NCI-H1436 (cell line): Measurements from ENCODE around the gene PMM1.
"Not testable (repeated sequence)": the region's sequence is repeated elsewhere in the genome, so short reads cannot be mapped to it uniquely, and the experiment has no call there.

ENCODE experiments used
- DNase-seq: peaks from one replicate; lab custom pipeline; 2025; lab: John Stamatoyannopoulos, UW

The PMM1 gene

DNA sequence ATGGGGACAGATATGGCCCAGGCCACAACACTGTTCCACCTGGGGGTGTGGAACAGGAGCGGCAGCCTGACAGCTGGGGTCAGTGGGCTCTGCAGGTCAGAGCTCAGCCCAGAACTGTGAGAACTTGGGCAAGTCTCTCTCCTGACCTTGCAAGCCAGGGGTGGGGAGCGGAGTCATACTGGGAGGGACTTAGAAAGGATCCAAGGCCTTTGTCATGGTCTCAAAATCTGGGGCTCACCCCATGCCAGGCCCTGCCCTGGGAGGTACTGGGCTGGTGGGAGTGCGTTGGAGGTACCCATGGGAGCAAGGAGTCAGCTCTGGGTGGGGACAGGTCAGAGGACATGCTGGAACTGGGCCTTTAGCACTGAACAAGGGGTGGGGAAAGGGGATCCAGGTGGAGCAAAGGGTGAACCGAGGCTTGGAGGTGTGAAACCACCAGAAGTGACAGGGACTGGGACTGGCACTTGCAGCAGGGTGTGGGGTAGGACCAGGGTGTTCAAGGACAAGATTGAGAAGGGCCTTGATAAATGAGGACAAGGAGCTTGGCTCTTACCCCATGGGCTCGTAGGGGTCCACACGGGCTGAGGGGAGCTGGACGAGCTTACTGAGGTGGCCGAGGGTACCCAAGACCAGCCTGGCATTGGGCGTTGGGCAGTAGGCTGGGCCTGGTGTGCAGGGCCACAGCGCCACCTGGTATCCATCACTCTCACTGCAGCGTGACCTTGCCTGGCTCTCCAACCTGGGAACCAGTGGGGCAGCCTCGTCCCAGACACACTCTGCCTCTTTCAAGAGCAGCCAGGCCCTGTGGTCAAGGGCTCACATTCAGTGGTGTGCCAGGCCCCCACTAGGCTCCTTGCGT is 7.4 kb upstream of the PMM1 start:
- peak; percentile 32 for DNase-seq

GRCh38 chr22:41595703-41596102 is 6.1 kb upstream of the PMM1 start:
- no peak for DNase-seq

DNA sequence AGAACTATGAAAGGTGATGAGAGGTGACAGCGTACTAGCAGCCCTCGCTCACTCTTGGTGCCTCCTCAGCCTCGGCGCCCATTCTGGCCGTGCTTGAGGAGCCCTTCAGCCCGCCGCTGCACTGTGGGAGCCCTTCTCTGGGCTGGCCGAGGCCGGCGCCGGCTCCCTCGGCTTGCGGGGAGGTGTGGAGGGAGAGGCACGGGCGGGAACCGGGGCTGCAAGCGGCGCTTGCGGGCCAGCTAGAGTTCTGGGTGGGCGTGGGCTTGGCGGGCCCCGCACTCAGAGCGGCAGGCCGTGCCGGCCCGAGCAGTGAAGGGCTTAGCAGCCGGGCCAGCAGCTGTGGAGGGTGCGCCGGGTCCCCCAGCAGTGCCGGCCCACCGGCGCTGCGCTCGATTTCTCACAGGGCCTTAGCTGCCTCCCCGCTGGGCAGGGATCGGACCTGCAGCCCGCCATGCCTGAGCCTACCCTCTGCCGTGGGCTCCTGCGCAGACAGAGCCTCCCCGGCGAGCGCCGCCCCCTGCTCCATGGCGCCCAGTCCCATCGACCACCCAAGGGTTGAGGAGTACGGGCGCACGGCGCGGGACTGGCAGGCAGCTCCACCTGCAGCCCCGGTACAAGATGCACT is 3.8 kb upstream of the PMM1 start:
- not testable (repeated sequence) for DNase-seq

GRCh38 chr22:41587347-41587723 is 2.3 kb downstream of the PMM1 start:
- no peak for DNase-seq

DNA sequence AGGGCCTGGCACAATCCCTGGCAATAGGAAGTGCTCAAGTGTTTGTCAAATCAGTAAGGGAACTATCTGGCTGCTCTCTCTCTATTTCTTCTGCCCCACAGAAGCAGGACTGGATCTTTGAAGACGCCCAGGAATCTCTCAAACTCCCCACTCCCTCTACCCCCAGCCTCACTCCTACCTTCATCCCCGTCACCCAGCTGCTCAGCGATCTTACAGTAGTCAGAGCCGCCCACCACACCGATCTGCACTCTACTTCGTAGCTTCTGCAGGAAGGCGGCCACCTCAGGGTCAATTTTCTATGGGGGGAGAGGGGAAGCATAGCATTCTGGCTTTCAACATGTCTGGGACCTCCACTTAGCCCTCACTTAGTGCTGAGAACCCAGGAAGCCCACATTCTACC is 3.7 kb downstream of the PMM1 start:
- no peak for DNase-seq

DNA sequence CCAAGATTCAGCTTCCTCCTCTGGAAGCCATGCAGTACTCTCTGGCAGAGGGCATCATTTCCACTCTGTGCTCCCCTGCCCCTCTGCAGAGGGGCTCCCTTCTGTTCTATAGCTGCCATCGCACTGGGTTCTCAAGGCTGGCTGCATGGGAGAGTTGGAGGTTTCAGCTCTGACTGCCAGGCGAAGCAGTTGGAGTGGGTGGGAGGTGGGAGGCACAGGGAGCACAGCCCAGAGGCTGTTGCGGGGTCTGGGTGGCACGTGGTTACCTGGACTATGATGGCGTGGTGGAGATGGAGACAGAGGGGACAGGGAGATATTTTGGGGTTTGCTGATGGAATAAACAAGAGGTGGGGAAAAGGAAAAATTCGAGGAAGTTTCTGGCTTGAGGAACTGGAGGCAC is 4.8 kb downstream of the PMM1 start:
- no peak for DNase-seq

DNA sequence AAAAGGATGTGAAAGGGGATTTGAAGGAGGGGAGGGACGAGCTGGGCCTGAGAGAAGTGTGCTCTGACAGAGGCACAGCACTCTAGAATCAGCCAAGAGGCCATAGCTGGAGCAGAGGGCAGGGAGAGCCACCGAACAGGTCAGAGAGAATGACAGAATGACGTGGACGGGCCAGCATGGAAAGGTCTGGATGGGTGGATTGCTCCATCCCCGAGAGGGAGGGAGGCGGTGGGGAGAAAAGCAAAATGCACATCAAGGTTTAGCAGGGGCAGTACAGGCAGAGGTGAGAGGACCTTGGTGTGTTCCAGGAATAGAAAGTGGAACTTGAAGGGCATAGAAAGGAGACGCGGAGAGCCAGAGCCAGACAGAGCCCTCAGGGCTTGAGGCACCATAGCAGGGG is 6.9 kb downstream of the PMM1 start:
- no peak for DNase-seq

GRCh38 chr22:41579997-41580355 is 9.7 kb downstream of the PMM1 start:
- no peak for DNase-seq

DNA sequence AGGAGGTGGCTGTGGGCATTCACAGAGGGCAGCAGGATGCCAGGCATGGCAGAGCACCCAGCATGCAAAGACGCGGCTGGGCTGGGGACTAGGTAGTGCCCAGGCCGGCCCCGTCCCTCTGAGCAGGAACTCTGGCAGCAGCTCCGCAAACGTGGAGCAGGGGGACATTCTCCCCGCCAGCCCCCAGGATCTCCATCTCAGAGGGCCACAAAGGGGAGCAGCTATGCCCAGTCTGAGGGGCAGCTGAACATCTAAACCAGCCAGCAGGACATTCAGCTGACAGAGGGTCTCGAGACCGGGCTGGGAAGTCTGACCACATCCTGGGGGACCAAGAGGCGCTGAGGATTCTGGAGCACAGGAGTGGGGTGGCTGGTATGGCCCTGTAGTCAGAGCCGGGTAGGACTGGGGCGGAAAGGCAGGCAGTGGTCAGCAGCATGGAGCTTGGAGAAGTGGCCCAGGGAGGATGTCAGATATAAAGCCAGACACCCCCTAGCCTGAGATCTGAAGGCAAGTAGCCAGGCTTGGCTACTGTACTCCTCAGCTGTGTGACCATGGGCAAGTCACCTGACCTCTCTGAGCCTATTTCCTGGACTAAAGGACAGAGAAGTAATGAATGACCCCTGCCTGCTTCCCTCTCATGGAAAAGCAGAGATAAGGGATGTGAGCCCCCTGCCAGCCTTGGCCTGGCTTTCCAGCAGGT is 10.2 kb downstream of the PMM1 start:
- DNase-seq: no peak

GRCh38 chr22:41578818-41579217 is 10.8 kb downstream of the PMM1 start:
- no peak for DNase-seq

- no peak for DNase-seq
These were observed 11.5 kb downstream of the PMM1 start for GRCh38 chr22:41578114-41578513.

DNA sequence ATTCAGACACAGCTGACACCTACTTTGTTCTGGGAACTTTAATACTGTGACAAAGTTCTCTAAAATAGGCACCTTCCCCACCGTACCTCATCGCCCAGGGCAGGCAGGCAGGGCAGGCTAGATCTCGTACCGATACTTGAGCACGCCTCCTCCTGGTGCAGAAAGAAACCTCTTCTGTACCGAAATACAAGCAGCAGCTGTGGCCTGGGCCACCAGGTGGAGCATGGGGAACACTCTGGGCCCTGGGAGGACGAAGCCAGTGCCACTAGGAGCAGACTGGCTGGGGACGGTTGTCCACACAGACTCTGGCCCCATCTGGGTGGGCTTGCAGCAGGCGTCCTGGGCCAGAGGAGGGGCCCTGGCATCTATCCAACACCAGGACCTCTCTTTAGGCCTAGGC is 12.8 kb downstream of the PMM1 start:
- DNase-seq: no peak

- DNase-seq: no peak
These were observed 14.1 kb downstream of the PMM1 start for GRCh38 chr22:41575533-41575932.

DNA sequence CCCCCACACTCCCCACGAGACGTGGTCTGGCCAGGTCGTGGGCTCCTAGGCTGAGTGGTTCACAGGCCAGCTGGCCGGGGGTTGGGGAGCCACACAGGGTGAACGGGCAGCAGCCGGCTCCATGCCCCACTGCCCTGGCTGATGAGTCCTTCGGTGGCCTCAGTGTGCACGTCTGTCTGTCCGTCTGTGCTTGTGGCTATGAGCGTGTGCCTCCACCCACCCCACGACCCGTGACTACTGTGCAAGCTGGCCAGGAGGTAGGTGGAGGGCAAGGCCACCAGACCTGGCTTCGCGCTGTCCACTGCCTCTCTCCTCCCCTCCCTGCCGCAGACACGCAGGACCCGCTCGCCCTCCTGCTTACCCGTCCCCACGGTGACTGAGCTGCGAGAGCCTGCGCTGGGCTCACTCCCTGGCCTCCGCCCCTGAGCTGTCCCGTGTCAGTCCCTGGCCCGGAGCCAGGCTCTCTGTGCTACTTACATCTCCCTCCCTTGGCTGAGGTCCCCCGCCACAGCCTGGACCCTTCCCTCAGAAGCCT is 14.7 kb downstream of the PMM1 start:
- DNase-seq: no peak

- no peak for DNase-seq
These were observed 16.0 kb downstream of the PMM1 start for GRCh38 chr22:41573677-41574076.

GRCh38 chr22:41572305-41572704 is 17.3 kb downstream of the PMM1 start:
- not testable (repeated sequence) for DNase-seq

DNA sequence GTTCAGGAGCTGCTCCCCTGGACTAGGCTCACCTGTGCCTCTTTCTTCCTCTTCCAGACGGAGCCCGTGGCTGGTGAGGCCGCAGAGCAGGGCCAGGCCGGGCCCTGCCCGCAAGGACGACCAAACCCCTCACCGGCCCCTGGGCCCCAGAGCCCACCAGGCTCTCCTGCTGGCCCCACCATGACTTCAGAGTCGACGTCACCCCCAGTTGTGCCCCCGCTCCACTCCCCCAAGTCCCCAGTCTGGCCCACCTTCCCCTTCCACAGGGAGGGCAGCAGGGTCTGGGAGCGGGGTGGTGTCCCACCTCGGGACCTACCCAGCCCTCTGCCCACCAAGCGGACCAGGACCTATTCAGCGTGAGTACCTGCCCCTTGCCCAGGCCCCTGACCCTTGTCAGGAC is 17.9 kb downstream of the PMM1 start:
- no peak for DNase-seq

GRCh38 chr22:41570221-41570620 is 19.4 kb downstream of the PMM1 start:
- no peak for DNase-seq

- no peak for DNase-seq
These were observed 20.8 kb downstream of the PMM1 start for GRCh38 chr22:41568811-41569210.

- no peak for DNase-seq
These were observed 22.2 kb downstream of the PMM1 start for GRCh38 chr22:41567512-41567768.

DNA sequence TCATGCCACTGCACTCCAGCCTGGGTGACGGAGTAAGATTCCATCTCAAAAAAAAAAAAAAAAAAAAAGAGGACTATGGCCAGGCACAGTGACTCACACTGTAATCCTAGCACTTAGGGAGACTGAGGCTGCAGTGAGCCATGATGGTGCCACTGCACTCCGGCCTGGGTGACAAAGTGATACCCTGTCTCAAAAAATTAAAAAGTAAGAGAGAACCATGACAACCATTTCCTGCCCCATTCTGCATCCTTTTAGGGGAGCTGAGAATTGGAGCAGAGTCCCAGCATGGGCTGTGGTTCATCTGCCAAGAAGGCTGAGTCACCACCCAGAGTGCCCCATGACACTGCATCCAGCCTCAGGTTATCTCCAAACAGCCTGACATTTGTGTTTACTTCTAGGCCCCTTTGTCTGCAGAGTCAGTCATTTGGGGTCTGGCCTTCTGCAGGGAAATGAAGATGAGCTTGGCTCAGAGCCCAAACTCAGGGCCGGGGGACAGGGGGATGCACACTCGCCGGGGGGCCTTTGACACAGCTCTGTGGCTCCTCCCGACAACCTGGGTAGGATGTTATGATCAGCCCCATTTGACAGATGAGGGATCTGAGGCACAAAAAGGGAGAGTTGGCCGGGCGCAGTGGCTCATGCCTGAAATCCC is 24.1 kb downstream of the PMM1 start:
- DNase-seq: no peak

- DNase-seq: no peak
These were observed 25.1 kb downstream of the PMM1 start for GRCh38 chr22:41564563-41564962.
